Cardiac fibroblast (primary cell): ENCODE data around the gene RASIP1.
A peak's percentile ranks its signal among the peaks of the same experiment; 100 is the strongest.

ENCODE experiments used
- DNase-seq, 2 donors: peaks; one replicate each; pipeline versions ENCODE4 v3.0.0 to v3.0.0-alpha.2; 2010; ENCODE audit warnings: low read depth in 2 of 2
- H3K4me3 ChIP-seq, 2 donors: replicated peaks in 1 of 2; 1 replicate in 1 of 2; 2 replicates in 1 of 2; pipeline ENCODE4 v1.5.1; 2011; ENCODE audit warnings: low read depth in 2 of 2, low read length in 2 of 2, mild to moderate bottlenecking in 2 of 2, moderate library complexity in 1 of 2
- TF ChIP-seq, protein P1 (sequence below): IDR thresholded peaks from one replicate; pipeline ENCODE4 v1.5.1; 2011; ENCODE audit warnings: low read depth, mild to moderate bottlenecking, low read length, inconsistent platforms

RASIP1 gene

DNA sequence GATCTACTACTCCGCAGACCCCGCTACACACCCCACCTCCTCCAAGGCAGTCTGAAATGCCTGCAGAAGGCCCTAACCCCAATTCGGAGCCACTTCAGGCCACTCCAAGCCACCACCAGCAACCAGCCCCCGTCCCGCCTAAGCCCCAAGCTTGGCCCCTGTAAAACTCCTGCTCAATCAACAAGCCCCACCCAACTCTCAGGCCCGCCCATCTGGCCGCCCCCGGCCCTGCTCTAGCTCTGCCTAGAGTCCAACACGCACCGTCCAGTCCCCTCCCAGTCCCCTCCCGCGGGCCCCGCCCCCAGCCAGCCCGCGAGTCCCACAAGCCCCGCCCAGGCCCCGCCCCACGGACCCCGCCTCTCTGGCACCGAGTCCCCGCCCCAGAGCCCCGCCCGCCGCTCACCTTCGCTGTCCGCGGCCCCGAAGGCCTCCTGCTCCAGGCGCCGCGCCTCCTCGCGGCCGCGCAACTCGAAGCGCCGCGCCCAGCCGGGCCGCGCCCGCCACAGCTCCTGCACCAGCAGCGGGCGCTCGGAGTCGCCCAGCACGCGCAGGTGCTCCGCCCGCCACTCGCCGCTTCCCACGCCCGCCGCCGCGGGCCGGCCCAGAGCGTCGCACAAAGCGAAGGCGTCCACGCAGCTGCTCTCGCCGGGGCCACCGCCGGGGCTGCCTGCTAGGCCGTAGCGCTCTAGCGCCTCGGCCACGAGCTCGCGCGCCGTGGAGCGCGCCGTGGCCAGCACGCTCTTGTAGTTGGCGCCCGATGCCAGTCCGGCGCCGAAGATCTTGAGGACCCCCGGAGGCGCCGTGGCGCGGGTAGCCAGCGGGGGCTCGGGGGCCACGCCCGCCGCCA, 1.6 kb downstream of the RASIP1 start:
- TF ChIP-seq, protein P1, sequence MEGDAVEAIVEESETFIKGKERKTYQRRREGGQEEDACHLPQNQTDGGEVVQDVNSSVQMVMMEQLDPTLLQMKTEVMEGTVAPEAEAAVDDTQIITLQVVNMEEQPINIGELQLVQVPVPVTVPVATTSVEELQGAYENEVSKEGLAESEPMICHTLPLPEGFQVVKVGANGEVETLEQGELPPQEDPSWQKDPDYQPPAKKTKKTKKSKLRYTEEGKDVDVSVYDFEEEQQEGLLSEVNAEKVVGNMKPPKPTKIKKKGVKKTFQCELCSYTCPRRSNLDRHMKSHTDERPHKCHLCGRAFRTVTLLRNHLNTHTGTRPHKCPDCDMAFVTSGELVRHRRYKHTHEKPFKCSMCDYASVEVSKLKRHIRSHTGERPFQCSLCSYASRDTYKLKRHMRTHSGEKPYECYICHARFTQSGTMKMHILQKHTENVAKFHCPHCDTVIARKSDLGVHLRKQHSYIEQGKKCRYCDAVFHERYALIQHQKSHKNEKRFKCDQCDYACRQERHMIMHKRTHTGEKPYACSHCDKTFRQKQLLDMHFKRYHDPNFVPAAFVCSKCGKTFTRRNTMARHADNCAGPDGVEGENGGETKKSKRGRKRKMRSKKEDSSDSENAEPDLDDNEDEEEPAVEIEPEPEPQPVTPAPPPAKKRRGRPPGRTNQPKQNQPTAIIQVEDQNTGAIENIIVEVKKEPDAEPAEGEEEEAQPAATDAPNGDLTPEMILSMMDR: no peak
- peak; percentile 69 to 88 for DNase-seq
- peak overlapping the region; percentile 30 to 36 for H3K4me3 ChIP-seq

GRCh38 chr19:48737360-48737998, 2.9 kb downstream of the RASIP1 start:
- TF ChIP-seq, protein P1: no peak
- no peak for DNase-seq
- no peak overlapping the region for H3K4me3 ChIP-seq

GRCh38 chr19:48735031-48735615, 5.3 kb downstream of the RASIP1 start:
- TF ChIP-seq, protein P1: no peak
- peak overlapping the region in 1 of 2 donors; percentile 32 for H3K4me3 ChIP-seq

DNA sequence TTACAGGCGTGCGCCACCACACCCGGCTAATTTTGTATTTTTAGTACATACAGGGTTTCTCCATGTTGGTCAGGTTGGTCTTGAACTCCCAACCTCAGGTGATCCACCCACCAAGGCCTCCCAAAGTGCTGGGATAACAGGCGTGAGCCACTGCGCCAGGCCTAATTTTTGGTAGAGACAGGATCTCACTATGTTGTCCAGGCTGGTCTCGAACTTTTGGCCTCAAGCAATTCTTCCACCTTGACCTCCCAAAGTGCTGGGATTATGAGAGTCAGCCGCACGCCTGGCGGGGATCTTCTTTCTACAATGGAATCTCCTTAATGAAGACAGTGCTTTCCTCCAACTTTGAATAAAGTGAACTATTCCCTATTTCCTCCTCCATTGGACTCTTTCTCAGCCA, 5.8 kb downstream of the RASIP1 start:
- TF ChIP-seq, protein P1: no peak
- H3K4me3 ChIP-seq: no peak overlapping the region
- no peak for DNase-seq

More at GRCh38 chr19:48735031-48735615, 5.3 kb downstream of the RASIP1 start:
- no peak for DNase-seq

DNA sequence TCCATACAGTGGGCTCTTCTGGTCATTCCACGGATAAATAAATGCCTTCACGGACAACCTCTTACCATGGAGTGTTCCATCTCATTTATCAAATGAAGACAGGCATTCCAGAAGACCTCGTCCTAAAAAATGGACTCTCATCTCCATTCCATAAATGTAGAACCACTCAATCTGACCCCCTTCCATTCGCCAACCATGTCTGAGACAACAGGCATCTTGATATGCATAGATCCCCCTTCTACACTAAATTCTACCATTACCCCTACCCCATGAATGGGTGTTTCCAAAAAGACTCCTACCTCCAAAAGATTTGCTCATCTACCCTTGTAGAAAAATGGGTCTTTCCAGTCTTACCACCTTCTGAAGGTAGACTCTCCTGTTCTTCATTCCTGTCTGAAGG, 9.0 kb downstream of the RASIP1 start:
- no peak for DNase-seq
- TF ChIP-seq, protein P1: no peak
- no peak overlapping the region for H3K4me3 ChIP-seq

GRCh38 chr19:48728911-48729664, 11.3 kb downstream of the RASIP1 start:
- TF ChIP-seq, protein P1: no peak
- H3K4me3 ChIP-seq: peak overlapping the region in 1 of 2 donors; percentile 24
- DNase-seq: peak in 1 of 2 donors; percentile 20
